AG10803 (cell line): Measurements from ENCODE around the gene PLVAP.

ENCODE experiments used
- DNase-seq: peaks from one replicate; pipeline ENCODE4 v3.0.0; 2010; ENCODE audit warnings: low read depth
- H3K4me3 ChIP-seq: 2 replicates; pipeline ENCODE4 v1.5.1; 2011; ENCODE audit warnings: mild to moderate bottlenecking, low read length, control low read depth
- CTCF ChIP-seq: conservative IDR thresholded peaks from 2 replicates; pipeline ENCODE4 v1.5.1; 2011; ENCODE audit warnings: mild to moderate bottlenecking, low read length, control low read depth, inconsistent platforms

PLVAP gene

GRCh38 chr19:17419154-17419620 lies 42.0 kb upstream of the PLVAP start:
- peak overlapping the region; percentile 67 for H3K4me3 ChIP-seq
- DNase-seq = no peak
- TF ChIP-seq CTCF = no peak

- no peak for TF ChIP-seq CTCF
- no peak for DNase-seq
- H3K4me3 ChIP-seq = no peak overlapping the region; the same call in 1 of the 2 replicates
Observed at GRCh38 chr19:17418710-17419109, 41.6 kb upstream of the PLVAP start.

- DNase-seq = no peak
Observed at GRCh38 chr19:17415121-17415520, 38.0 kb upstream of the PLVAP start.

GRCh38 chr19:17414097-17414496 lies 37.0 kb upstream of the PLVAP start:
- TF ChIP-seq CTCF = no peak

More at GRCh38 chr19:17415121-17415520, 38.0 kb upstream of the PLVAP start:
- TF ChIP-seq CTCF = no peak
- H3K4me3 ChIP-seq = no peak overlapping the region

GRCh38 chr19:17411801-17412200 lies 34.7 kb upstream of the PLVAP start:
- no peak for DNase-seq
- no peak overlapping the region for H3K4me3 ChIP-seq
- TF ChIP-seq CTCF = no peak

More at GRCh38 chr19:17414097-17414496, 37.0 kb upstream of the PLVAP start:
- DNase-seq = no peak
- no peak overlapping the region for H3K4me3 ChIP-seq

- peak; percentile 37 for DNase-seq
- TF ChIP-seq CTCF = no peak
- no peak overlapping the region for H3K4me3 ChIP-seq
Observed at GRCh38 chr19:17409990-17410389, 32.8 kb upstream of the PLVAP start.

- DNase-seq = no peak
Observed at GRCh38 chr19:17406887-17407196, 29.7 kb upstream of the PLVAP start.

More at GRCh38 chr19:17406887-17407196, 29.7 kb upstream of the PLVAP start:
- no peak for TF ChIP-seq CTCF
- no peak overlapping the region for H3K4me3 ChIP-seq
